OCI-LY1 (cell line): ENCODE measurements around the gene NEGR1.

Experiments used
- H2AFZ ChIP-seq: fragments of 200-600 bp; sonication (generic), shearing (Covaris generic); 2 replicates; pipeline ENCODE4 v1.6.0; 2014; ENCODE audit warnings: antibody characterized with exemption, mild to moderate bottlenecking, low read length
- H3F3A ChIP-seq: fragments of 200-600 bp; sonication (generic), shearing (Covaris generic); 2 replicates; pipeline ENCODE4 v1.6.0; 2014; ENCODE audit warnings: mild to moderate bottlenecking, antibody characterized with exemption, low read length, moderate library complexity; ENCODE audit not compliant: insufficient read depth
- H3K27ac ChIP-seq: fragments of 200-600 bp; sonication (generic); 2 replicates; pipeline ENCODE4 v1.5.1; 2014; ENCODE audit warnings: low read length, mixed run types, mild to moderate bottlenecking, low read depth; ENCODE audit not compliant: poor library complexity, severe bottlenecking
- H3K27me3 ChIP-seq: fragments of 200-600 bp; sonication (generic); 2 replicates; pipeline ENCODE4 v1.6.0; 2014; ENCODE audit warnings: antibody characterized with exemption, mild to moderate bottlenecking, low read length, moderate library complexity; ENCODE audit not compliant: insufficient read depth
- H3K36me3 ChIP-seq: fragments of 200-600 bp; sonication (generic); 2 replicates; pipeline ENCODE4 v1.6.1; 2014; ENCODE audit warnings: mild to moderate bottlenecking, antibody characterized with exemption, low read length, moderate library complexity, mixed read lengths; ENCODE audit not compliant: insufficient read depth
- H3K4me1 ChIP-seq: fragments of 200-600 bp; sonication (generic); 2 replicates; pipeline ENCODE4 v1.5.1; 2014; ENCODE audit warnings: mild to moderate bottlenecking, low read length, moderate library complexity; ENCODE audit not compliant: insufficient read depth, severe bottlenecking
- H3K4me2 ChIP-seq: fragments of 200-600 bp; sonication (generic), shearing (Covaris generic); 2 replicates; pipeline ENCODE4 v1.6.1; 2014; ENCODE audit warnings: low read length
- H3K4me3 ChIP-seq: fragments of 200-600 bp; sonication (generic); 2 replicates; pipeline ENCODE4 v1.5.1; 2014; ENCODE audit warnings: low read length, low read depth, mild to moderate bottlenecking, mixed read lengths; ENCODE audit not compliant: poor library complexity, severe bottlenecking
- H3K79me2 ChIP-seq: fragments of 200-600 bp; shearing (Covaris generic); 2 replicates; pipeline ENCODE4 v1.6.1; 2016; ENCODE audit warnings: mixed run types, low read length, mixed read lengths; ENCODE audit not compliant: insufficient read depth
- H3K9ac ChIP-seq: fragments of 200-600 bp; sonication (generic), shearing (Covaris generic); 2 replicates; pipeline ENCODE4 v1.6.1; 2014; ENCODE audit warnings: mild to moderate bottlenecking, low read length, mixed read lengths
- H3K9me2 ChIP-seq: fragments of 200-600 bp; sonication (generic), shearing (Covaris generic); 2 replicates; pipeline ENCODE4 v1.6.1; 2014; ENCODE audit warnings: low read depth, mild to moderate bottlenecking, low read length, mixed read lengths
- H3K9me3 ChIP-seq: fragments of 200-600 bp; shearing (Covaris generic); 2 replicates; pipeline ENCODE4 v1.6.1; 2014; ENCODE audit warnings: low read length, mixed read lengths
- H4K20me1 ChIP-seq: fragments of 200-600 bp; sonication (generic), shearing (Covaris generic); 2 replicates; pipeline ENCODE4 v1.6.0; 2016; ENCODE audit warnings: mild to moderate bottlenecking, low read length; ENCODE audit not compliant: insufficient read depth
- EZH2 ChIP-seq: fragments of 200-600 bp; sonication (generic), shearing (Covaris generic); IDR thresholded peaks from 2 replicates; pipeline ENCODE4 v1.8.0; 2017; ENCODE audit warnings: borderline replicate concordance, mixed run types, mild to moderate bottlenecking, antibody characterized with exemption, low read length, moderate library complexity, mixed read lengths
- TF ChIP-seq, protein P1 (sequence below): fragments of 200-600 bp; sonication (generic), shearing (Covaris generic); IDR thresholded peaks from 2 replicates; pipeline ENCODE4 v1.5.1; 2017; ENCODE audit warnings: mild to moderate bottlenecking, antibody characterized with exemption, low read length, moderate library complexity, mixed read lengths

The NEGR1 gene

DNA sequence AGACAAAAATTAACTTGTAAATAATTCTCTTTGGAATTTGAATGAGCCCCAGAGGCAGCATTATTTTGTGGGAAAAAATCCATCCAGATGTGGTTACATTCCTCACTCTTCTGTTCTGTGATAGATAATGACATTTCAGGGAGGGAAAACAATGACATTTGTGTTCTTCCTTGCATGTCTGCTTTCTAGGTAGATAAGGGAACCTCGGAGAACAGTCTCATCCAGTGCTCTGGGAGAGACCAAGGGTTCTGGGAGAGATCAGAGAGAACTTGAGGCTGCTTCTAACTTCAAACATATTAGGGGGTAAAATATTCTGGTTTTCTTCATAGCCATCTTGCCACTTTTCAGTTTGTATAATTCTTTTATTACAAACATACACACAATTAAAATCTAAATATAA is 269.2 kb downstream of the NEGR1 start:
- no peak overlapping the region for H3K27ac ChIP-seq
- no peaks in the 10 kb centered on the region for H4K20me1 ChIP-seq
- H3K79me2 ChIP-seq: no peaks in the 10 kb centered on the region
- no peaks in the 10 kb centered on the region for H3K4me1 ChIP-seq
- H3F3A ChIP-seq: no peaks in the 10 kb centered on the region
- H3K4me2 ChIP-seq: no peak overlapping the region
- no peaks in the 10 kb centered on the region for H3K9me3 ChIP-seq
- no peak overlapping the region for H3K4me3 ChIP-seq
- no peak for TF ChIP-seq EZH2
- TF ChIP-seq, protein P1, sequence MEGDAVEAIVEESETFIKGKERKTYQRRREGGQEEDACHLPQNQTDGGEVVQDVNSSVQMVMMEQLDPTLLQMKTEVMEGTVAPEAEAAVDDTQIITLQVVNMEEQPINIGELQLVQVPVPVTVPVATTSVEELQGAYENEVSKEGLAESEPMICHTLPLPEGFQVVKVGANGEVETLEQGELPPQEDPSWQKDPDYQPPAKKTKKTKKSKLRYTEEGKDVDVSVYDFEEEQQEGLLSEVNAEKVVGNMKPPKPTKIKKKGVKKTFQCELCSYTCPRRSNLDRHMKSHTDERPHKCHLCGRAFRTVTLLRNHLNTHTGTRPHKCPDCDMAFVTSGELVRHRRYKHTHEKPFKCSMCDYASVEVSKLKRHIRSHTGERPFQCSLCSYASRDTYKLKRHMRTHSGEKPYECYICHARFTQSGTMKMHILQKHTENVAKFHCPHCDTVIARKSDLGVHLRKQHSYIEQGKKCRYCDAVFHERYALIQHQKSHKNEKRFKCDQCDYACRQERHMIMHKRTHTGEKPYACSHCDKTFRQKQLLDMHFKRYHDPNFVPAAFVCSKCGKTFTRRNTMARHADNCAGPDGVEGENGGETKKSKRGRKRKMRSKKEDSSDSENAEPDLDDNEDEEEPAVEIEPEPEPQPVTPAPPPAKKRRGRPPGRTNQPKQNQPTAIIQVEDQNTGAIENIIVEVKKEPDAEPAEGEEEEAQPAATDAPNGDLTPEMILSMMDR: no peak
- H3K9me2 ChIP-seq: no peaks in the 10 kb centered on the region
- H3K36me3 ChIP-seq: no peaks in the 10 kb centered on the region
- H3K9ac ChIP-seq: no peak overlapping the region
- no peak overlapping the region for H2AFZ ChIP-seq
- no peaks in the 10 kb centered on the region for H3K27me3 ChIP-seq

DNA sequence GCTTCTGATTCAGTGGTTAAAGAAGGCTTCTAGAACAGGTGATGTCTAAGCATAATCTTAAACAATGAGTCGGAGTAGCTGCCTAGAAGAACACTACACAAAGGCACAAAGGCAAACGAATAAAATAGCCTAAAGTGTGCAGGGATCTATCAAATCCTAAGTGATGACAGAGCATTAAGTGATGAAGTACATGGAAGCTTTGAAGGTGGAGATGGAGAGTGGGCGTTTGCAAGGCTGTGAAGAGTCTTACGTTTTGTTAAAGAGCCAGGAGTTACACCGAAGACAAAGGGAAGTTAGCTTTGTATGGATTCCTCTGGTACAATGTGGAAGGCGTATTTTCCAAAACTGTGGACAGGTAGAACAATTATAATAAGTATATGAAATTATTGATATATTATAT is 270.6 kb downstream of the NEGR1 start:
- no peak overlapping the region for H3K27ac ChIP-seq
- H2AFZ ChIP-seq: no peak overlapping the region
- H3K4me1 ChIP-seq: no peaks in the 10 kb centered on the region

DNA sequence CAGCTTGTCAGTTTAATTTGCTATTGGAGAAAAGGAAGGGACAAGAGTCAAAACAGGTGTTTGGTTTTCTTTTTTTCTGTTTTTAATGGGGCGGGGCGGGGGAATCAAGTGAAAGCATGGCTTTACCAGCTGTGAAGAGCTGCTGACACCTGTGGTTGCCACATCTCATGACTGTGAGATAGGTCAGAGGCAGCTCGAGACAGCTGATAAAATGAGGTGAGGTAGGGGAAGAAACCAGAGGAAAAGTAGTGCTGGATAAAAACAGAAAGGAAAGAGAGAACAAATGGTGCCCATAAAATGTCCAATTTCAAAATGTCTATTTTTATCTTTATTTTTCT is 272.3 kb downstream of the NEGR1 start:
- H3K79me2 ChIP-seq: no peaks in the 10 kb centered on the region
- H3K9me3 ChIP-seq: no peaks in the 10 kb centered on the region
- H3F3A ChIP-seq: no peaks in the 10 kb centered on the region
- H3K36me3 ChIP-seq: no peaks in the 10 kb centered on the region
- no peaks in the 10 kb centered on the region for H3K27me3 ChIP-seq
- no peak overlapping the region for H3K9ac ChIP-seq
- no peak overlapping the region for H3K27ac ChIP-seq
- no peak overlapping the region for H3K4me3 ChIP-seq
- no peaks in the 10 kb centered on the region for H3K9me2 ChIP-seq
- H3K4me2 ChIP-seq: no peak overlapping the region
- TF ChIP-seq, protein P1: no peak
- no peak for TF ChIP-seq EZH2
- no peak overlapping the region for H2AFZ ChIP-seq
- no peaks in the 10 kb centered on the region for H4K20me1 ChIP-seq
- H3K4me1 ChIP-seq: no peaks in the 10 kb centered on the region

More for the DNA sequence above, 270.6 kb downstream of the NEGR1 start:
- Histone ChIP-seq H4K20me1 (no peaks in the 10 kb centered on the region), H3F3A (no peaks in the 10 kb centered on the region), H3K9ac (no peak overlapping the region), H3K4me2 (no peak overlapping the region), H3K27me3 (no peaks in the 10 kb centered on the region), H3K9me3 (no peaks in the 10 kb centered on the region), H3K9me2 (no peaks in the 10 kb centered on the region), H3K79me2 (no peaks in the 10 kb centered on the region), H3K36me3 (no peaks in the 10 kb centered on the region), H3K4me3 (no peak overlapping the region)
- TF ChIP-seq, protein P1: no peak
- TF ChIP-seq EZH2: no peak
